CD4-positive, alpha-beta T cell treated with Interleukin-21 for 1 hour (primary cell): ENCODE measurements around the gene CDC42EP4.
"Not testable (repeated sequence)": the region's sequence is repeated elsewhere in the genome, so short reads cannot be mapped to it uniquely, and the experiment has no call there.

Source experiments
- DNase-seq: peaks from one replicate; pipeline ENCODE4 v3.0.0-alpha.2; 2020

The CDC42EP4 gene

GRCh38 chr17:73274490-73274889 lies 37.3 kb downstream of the CDC42EP4 start:
- DNase-seq = no peak

GRCh38 chr17:73272906-73273218 lies 38.9 kb downstream of the CDC42EP4 start:
- DNase-seq = no peak

DNA sequence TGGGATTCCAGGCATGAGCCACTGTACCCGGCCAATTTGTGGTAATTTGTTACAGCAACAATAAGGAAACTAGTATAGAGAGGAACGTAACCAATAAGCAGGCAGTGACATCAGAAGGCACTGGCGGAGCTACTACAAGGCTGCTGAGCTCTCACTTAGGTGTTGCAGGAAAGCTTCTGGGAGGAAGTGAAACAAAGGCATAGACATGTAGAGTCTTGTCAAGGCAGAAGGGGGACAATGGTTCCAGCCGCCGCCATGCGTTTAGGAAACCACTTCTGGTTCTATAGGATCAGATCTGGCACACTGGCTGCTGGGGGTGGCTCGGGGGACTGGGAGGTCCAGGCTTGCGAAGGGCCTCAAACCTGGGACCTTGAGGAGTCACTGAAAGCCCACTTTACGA lies 40.7 kb downstream of the CDC42EP4 start:
- peak; percentile 4 for DNase-seq

DNA sequence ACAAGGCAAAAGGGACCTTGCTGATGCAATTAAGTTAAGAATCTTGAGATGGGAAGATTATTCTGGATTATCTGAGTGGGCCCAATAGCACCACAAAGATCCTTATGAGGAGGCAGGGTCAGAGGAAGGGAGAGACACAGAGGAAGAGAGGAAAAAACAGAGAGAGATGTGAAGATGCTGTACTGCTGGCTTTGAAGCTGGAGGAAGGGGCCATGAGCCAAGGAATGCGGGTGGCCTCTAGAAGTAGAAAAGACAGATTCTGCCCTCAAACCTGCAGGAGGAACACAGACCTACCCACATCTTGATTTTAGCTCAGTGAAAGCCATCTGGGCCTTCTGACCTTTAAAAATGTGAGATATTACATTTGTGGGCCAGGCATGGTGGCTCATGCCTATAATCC lies 42.0 kb downstream of the CDC42EP4 start:
- DNase-seq = no peak

GRCh38 chr17:73269329-73269615 lies 42.5 kb downstream of the CDC42EP4 start:
- no peak for DNase-seq

DNA sequence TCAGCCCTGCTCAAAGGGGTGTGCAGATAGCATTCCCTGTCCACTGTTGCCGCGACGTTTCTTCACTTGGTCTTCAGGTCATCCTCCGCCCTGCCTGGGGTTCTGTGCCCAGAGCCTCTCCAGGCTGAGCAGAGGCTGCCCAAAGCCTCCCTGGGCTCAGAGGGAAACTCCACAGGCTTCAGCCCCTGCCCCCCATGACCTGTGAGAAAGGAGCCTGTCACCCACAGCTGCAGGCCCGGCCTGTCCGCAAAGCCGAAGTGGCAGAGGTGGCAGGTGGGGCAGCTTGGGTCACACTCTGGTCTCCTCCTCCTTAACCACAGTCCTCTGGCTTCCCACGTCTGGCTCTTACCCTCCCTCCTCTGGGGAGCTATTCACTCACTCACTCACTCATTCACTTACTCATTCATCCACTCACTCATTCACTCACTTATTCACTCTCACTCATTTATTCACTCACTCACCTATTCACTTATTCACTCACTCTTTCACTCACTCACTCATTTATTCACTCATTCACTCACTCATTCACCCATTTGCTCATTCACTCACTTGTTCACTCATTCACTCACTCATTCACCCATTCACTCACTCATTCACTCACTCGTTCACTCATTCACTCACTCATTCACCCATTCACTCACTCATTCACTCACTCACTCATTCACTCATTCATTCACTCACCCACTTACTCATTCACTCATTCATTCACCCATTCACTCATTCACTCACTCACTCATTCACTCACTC lies 43.0 kb downstream of the CDC42EP4 start:
- no peak for DNase-seq

DNA sequence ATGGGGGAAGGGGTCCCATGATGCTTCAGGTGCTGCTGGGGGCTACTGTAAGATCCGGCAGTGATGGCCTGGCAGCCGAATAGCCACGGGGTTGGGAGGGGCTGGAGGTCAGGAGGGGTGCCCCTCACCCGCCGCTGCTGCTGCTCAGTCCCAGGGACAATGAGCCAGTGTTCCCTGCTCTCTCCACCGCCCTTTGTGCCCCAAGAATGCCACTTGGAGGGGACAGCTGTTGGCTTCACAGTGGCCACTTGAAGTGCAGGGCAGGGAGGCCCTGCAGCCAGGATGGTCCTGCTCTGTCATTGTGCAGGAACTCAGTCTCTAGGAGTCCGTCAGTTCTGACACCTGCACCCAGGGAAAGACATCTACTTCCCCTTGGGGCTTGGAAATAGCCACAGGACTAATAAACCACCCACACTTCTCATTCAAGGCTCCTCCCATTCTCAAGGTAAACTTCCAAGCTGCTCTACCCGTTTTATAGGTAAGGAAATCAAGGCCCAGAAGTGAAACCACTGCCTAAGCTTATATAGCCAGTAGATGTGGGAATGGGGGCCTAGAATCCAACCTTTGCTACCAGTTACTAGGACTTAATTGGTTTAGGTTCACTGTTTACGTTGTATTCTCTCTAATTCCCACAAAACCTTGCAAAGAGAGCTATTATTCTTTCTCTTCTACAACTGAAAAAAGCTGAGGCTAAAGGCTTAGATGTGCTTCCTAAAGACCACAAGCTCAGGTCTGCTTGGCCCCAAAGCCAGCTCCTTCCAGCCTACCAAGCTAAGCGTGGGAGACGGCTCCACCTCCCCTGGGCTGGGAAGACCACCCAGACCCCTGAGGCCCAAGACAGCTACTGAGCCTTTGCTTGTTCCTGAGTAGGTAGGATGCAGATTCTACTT lies 43.9 kb downstream of the CDC42EP4 start:
- DNase-seq = no peak

DNA sequence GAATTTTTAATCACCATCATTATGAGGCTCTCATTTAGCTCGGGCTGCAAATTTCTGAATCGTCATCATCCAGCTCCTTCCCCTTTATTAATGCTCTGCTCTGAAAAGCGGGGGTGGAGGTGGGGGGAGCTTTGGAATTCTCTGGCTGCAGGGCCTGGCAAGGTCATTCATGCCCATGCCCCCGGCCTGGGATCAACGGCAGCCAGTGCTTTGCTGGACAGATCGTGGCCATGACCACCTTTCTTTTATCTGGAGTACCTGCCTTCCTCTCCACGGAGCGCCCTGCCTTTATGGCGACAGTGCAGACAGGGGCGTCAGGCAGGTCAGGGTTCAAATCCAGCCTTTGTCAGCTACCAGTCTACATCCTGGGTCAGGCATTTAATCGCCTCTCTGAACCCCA lies 45.0 kb downstream of the CDC42EP4 start:
- DNase-seq = no peak

GRCh38 chr17:73265646-73266640 lies 45.9 kb downstream of the CDC42EP4 start:
- DNase-seq = no peak

DNA sequence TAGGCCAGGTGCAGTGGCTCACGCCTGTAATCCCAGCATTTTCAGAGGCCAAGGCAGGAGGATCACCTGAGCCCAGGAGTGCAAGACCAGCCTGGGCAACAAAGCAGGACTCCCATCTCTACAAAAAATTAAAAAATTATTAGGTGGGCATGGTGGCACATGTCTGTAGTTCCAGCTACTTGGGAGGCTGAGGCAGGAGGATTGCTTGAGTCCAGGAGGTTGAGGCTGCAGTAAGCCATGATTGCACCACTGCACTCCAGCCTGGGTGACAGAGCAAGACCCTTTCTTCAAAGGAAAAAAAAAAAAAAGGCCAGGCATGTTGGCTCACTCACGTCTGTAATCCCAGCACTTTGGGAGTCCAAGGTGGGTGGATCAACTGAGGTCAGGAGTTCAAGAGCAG lies 47.4 kb downstream of the CDC42EP4 start:
- DNase-seq = not testable (repeated sequence)

- DNase-seq = no peak
Measured at GRCh38 chr17:73262676-73263642, 48.8 kb downstream of the CDC42EP4 start.

GRCh38 chr17:73261952-73262675 lies 49.7 kb downstream of the CDC42EP4 start:
- no peak for DNase-seq

GRCh38 chr17:73261617-73261951 lies 50.2 kb downstream of the CDC42EP4 start, which contains the start of gene CPSF4L:
Gene CPSF4L (minus strand): TSS chr17:73261880. CDS start chr17:73261818, 62 bp downstream.
- DNase-seq = no peak

GRCh38 chr17:73257516-73257915 lies 54.3 kb downstream of the CDC42EP4 start:
- no peak for DNase-seq

- no peak for DNase-seq
Measured at GRCh38 chr17:73256220-73256619, 55.6 kb downstream of the CDC42EP4 start.

GRCh38 chr17:73255671-73256181 lies 56.1 kb downstream of the CDC42EP4 start:
- peak; percentile 45 for DNase-seq

- no peak for DNase-seq
Measured at GRCh38 chr17:73251871-73252270, 59.9 kb downstream of the CDC42EP4 start.

GRCh38 chr17:73250851-73251640 lies 60.8 kb downstream of the CDC42EP4 start:
- no peak for DNase-seq

- no peak for DNase-seq
Measured at GRCh38 chr17:73249700-73250099, 62.1 kb downstream of the CDC42EP4 start.

- DNase-seq = no peak
Measured at GRCh38 chr17:73248532-73248931, 63.3 kb downstream of the CDC42EP4 start.
